Cardiac fibroblast (primary cell): ENCODE data around the gene APC.

Experiments
- DNase-seq, 2 donors: peaks; one replicate each; pipeline versions ENCODE4 v3.0.0 to v3.0.0-alpha.2; 2010; ENCODE audit warnings: low read depth in 2 of 2
- H3K4me3 ChIP-seq, 2 donors: replicated peaks in 1 of 2; 1 replicate in 1 of 2; 2 replicates in 1 of 2; pipeline ENCODE4 v1.5.1; 2011; ENCODE audit warnings: low read depth in 2 of 2, low read length in 2 of 2, mild to moderate bottlenecking in 2 of 2, moderate library complexity in 1 of 2
- TF ChIP-seq, protein P1 (sequence below): IDR thresholded peaks from one replicate; pipeline ENCODE4 v1.5.1; 2011; ENCODE audit warnings: low read depth, mild to moderate bottlenecking, low read length, inconsistent platforms

The APC gene

GRCh38 chr5:112706446-112707016 lies 31.2 kb upstream of the APC start:
- H3K4me3 ChIP-seq = no peak overlapping the region
- TF ChIP-seq, protein P1, sequence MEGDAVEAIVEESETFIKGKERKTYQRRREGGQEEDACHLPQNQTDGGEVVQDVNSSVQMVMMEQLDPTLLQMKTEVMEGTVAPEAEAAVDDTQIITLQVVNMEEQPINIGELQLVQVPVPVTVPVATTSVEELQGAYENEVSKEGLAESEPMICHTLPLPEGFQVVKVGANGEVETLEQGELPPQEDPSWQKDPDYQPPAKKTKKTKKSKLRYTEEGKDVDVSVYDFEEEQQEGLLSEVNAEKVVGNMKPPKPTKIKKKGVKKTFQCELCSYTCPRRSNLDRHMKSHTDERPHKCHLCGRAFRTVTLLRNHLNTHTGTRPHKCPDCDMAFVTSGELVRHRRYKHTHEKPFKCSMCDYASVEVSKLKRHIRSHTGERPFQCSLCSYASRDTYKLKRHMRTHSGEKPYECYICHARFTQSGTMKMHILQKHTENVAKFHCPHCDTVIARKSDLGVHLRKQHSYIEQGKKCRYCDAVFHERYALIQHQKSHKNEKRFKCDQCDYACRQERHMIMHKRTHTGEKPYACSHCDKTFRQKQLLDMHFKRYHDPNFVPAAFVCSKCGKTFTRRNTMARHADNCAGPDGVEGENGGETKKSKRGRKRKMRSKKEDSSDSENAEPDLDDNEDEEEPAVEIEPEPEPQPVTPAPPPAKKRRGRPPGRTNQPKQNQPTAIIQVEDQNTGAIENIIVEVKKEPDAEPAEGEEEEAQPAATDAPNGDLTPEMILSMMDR = no peak
- no peak for DNase-seq

- DNase-seq = peak; percentile 99
- TF ChIP-seq, protein P1 = no peak
- peak overlapping the region; percentile 91 to 98 for H3K4me3 ChIP-seq
These were observed 30.2 kb upstream of the APC start for GRCh38 chr5:112707187-112708102.

DNA sequence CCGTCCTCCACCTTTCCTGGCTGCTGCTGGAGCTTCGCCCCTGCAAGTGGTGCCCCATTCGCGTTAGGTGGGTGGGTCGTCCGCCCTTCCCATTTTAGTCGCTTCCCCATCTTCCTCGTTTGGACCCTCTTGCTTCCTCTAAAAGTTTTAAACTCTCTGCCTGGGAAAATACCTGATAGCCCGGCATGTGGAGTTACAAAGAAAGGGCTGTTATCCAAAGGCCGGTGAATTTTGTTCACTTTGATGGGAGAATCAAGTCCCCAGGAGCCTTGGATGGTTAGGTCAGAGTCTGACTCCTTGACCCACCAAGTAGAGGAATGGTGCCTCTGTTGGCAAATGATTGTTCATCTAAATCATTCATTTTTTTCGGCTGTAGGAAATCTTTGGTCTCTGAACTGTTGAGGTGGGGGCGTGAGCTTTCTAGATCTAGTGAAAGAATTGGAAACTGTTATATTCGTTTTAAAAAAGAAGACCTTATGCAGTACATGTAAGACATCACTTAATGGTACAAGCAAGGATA lies 29.5 kb upstream of the APC start:
- peak; percentile 5 to 20 for DNase-seq
- TF ChIP-seq, protein P1 = no peak
- H3K4me3 ChIP-seq = peak overlapping the region; percentile 91 to 98

GRCh38 chr5:112709416-112709815 lies 28.3 kb upstream of the APC start:
- TF ChIP-seq, protein P1 = no peak
- no peak overlapping the region for H3K4me3 ChIP-seq
- peak in 1 of 2 donors; percentile 10 for DNase-seq

- no peak for DNase-seq
- H3K4me3 ChIP-seq = no peak overlapping the region
- TF ChIP-seq, protein P1 = no peak
These were observed 26.8 kb upstream of the APC start for GRCh38 chr5:112710896-112711295.

DNA sequence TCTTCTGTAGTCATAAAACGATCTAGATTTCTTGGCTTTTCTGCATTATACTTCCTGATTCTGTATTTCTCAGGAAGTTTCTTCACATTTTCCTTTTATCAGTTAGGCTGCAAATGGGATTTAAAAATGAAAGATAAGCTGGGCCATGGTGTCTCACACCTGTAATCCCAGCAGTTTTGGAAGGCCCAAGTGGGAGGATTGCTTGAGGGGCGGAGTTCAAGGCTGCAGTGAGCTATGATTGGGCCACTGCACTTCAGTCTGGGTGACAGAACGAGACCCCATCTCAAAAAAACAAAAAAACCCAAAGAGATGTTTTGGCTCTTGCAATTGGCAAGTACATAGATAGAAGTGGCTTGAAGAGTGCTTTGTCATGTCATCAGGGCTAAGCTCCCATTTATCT lies 26.2 kb upstream of the APC start:
- DNase-seq = no peak
- TF ChIP-seq, protein P1 = no peak
- no peak overlapping the region for H3K4me3 ChIP-seq
